HG02943 (cell line): ENCODE data around the gene MRPL44.
"Not testable (repeated sequence)": the region's sequence is repeated elsewhere in the genome, so short reads cannot be mapped to it uniquely, and the experiment has no call there.

Experiments
- ATAC-seq: cut with Tn5 transposase; IDR thresholded peaks from one replicate; pipeline ENCODE4 v1.9.1; 2021; ENCODE audit warnings: mild to moderate bottlenecking, low read depth, moderate library complexity; ENCODE audit not compliant: unreplicated experiment

MRPL44 gene

GRCh38 chr2:223935459-223936125 is 21.7 kb upstream of the MRPL44 start:
- ATAC-seq = no peak

GRCh38 chr2:223936862-223937326 is 20.4 kb upstream of the MRPL44 start:
- no peak for ATAC-seq

GRCh38 chr2:223937535-223937934 is 19.7 kb upstream of the MRPL44 start:
- ATAC-seq = no peak

GRCh38 chr2:223939438-223939837 is 17.8 kb upstream of the MRPL44 start:
- ATAC-seq = not testable (repeated sequence)

- peak; percentile 34 for ATAC-seq
These were observed 15.5 kb upstream of the MRPL44 start for GRCh38 chr2:223941579-223942277.

- no peak for ATAC-seq
These were observed 14.1 kb upstream of the MRPL44 start for GRCh38 chr2:223943135-223943534.

- ATAC-seq = no peak
These were observed 13.7 kb upstream of the MRPL44 start for GRCh38 chr2:223943561-223944008.

GRCh38 chr2:223944166-223944702 is 13.0 kb upstream of the MRPL44 start:
- no peak for ATAC-seq

GRCh38 chr2:223944703-223945531 is 12.3 kb upstream of the MRPL44 start, which contains the start of gene WDFY1:
Gene WDFY1 (minus strand): TSS chr2:223945335. CDS start chr2:223945284, 51 bp downstream.
- ATAC-seq = peak; percentile 66

- no peak for ATAC-seq
These were observed 11.5 kb upstream of the MRPL44 start for GRCh38 chr2:223945755-223946154.

- ATAC-seq = no peak
These were observed 9.5 kb upstream of the MRPL44 start for GRCh38 chr2:223947711-223948205.

- no peak for ATAC-seq
These were observed 7.9 kb upstream of the MRPL44 start for GRCh38 chr2:223949241-223949840.

- ATAC-seq = no peak
These were observed 6.6 kb upstream of the MRPL44 start for GRCh38 chr2:223950448-223951347.

GRCh38 chr2:223952280-223952968 is 4.8 kb upstream of the MRPL44 start:
- ATAC-seq = peak; percentile 50

GRCh38 chr2:223954401-223954800 is 2.9 kb upstream of the MRPL44 start:
- ATAC-seq = no peak

GRCh38 chr2:223956300-223956699 is 963 bp upstream of the MRPL44 start:
- no peak for ATAC-seq

GRCh38 chr2:223959688-223960087 is 2.4 kb downstream of the MRPL44 start:
- ATAC-seq = no peak

GRCh38 chr2:223967981-223968380 is 10.7 kb downstream of the MRPL44 start:
- ATAC-seq = no peak
